Mesendoderm (in vitro differentiated cells): ENCODE measurements around the gene PTPN3.

Experiments
- DNase-seq: peaks from one replicate; pipeline ENCODE4 v3.0.0; 2013
- H2AK5ac ChIP-seq: 2 replicates; pipeline ENCODE4 v1.6.1; 2013; ENCODE audit warnings: low read length, inconsistent platforms
- H2BK120ac ChIP-seq: 2 replicates; pipeline ENCODE4 v1.6.1; 2013; ENCODE audit warnings: low read depth, mild to moderate bottlenecking, low read length, moderate library complexity, mixed read lengths
- H2BK15ac ChIP-seq: replicated peaks from 2 replicates; pipeline ENCODE4 v1.6.1; 2013; ENCODE audit warnings: low read depth, mild to moderate bottlenecking, moderate library complexity
- H2BK5ac ChIP-seq: 2 replicates; pipeline ENCODE4 v1.6.1; 2013; ENCODE audit warnings: low read length, inconsistent platforms
- H3K18ac ChIP-seq: 2 replicates; pipeline ENCODE4 v1.6.1; 2013; ENCODE audit warnings: mild to moderate bottlenecking, low read length, mixed read lengths
- H3K23ac ChIP-seq: one replicate; pipeline ENCODE4 v1.6.1; 2013; ENCODE audit warnings: low read length
- H3K27ac ChIP-seq: 2 replicates; pipeline ENCODE4 v1.5.1; 2013; ENCODE audit warnings: low read depth, mild to moderate bottlenecking, inconsistent platforms, low read length, moderate library complexity
- H3K27me3 ChIP-seq: 2 replicates; pipeline ENCODE4 v1.6.1; 2013; ENCODE audit warnings: low read length, control low read depth, mild to moderate bottlenecking, inconsistent platforms; ENCODE audit not compliant: insufficient read depth, poor library complexity
- H3K36me3 ChIP-seq: 2 replicates; pipeline ENCODE4 v1.6.1; 2013; ENCODE audit warnings: low read length, inconsistent platforms; ENCODE audit not compliant: control insufficient read depth, insufficient read depth
- H3K4ac ChIP-seq: one replicate; pipeline ENCODE4 v1.6.1; 2013; ENCODE audit warnings: low read depth, mild to moderate bottlenecking, low read length, moderate library complexity
- H3K4me1 ChIP-seq: 2 replicates; pipeline ENCODE4 v1.6.1; 2013; ENCODE audit warnings: low read depth, low read length, inconsistent platforms; ENCODE audit not compliant: control insufficient read depth
- H3K4me2 ChIP-seq: 2 replicates; pipeline ENCODE4 v1.6.1; 2013; ENCODE audit warnings: low read length
- H3K4me3 ChIP-seq: 2 replicates; pipeline ENCODE4 v1.5.1; 2013; ENCODE audit warnings: mild to moderate bottlenecking, low read length
- H3K56ac ChIP-seq: one replicate; pipeline ENCODE4 v1.6.1; 2013; ENCODE audit warnings: low read length
- H3K79me1 ChIP-seq: 2 replicates; pipeline ENCODE4 v1.6.1; 2013; ENCODE audit warnings: low read length, inconsistent platforms
- H3K79me2 ChIP-seq: 2 replicates; pipeline ENCODE4 v1.6.1; 2013; ENCODE audit warnings: mild to moderate bottlenecking, low read length; ENCODE audit not compliant: control insufficient read depth, insufficient read depth
- H3K9ac ChIP-seq: 2 replicates; pipeline ENCODE4 v1.6.1; 2013; ENCODE audit warnings: low read length, inconsistent platforms
- H4K5ac ChIP-seq: one replicate; pipeline ENCODE4 v1.6.1; 2013; ENCODE audit warnings: low read length
- H4K8ac ChIP-seq: one replicate; pipeline ENCODE4 v1.6.1; 2013; ENCODE audit warnings: low read depth, mild to moderate bottlenecking, control low read depth, low read length, moderate library complexity
- WGBS: extraction: QIAGEN DNeasy Blood & Tissue Kit; methylation state at CpG from one replicate; pipeline ENCODE4 v1.1.7; 2013; ENCODE audit warnings: low lambda C conversion rate, missing lambda C conversion rate; ENCODE audit not compliant: insufficient coverage; ENCODE audit errors: extremely low coverage; 5-methylcytosine and 5-hydroxymethylcytosine counted together

PTPN3 gene

DNA sequence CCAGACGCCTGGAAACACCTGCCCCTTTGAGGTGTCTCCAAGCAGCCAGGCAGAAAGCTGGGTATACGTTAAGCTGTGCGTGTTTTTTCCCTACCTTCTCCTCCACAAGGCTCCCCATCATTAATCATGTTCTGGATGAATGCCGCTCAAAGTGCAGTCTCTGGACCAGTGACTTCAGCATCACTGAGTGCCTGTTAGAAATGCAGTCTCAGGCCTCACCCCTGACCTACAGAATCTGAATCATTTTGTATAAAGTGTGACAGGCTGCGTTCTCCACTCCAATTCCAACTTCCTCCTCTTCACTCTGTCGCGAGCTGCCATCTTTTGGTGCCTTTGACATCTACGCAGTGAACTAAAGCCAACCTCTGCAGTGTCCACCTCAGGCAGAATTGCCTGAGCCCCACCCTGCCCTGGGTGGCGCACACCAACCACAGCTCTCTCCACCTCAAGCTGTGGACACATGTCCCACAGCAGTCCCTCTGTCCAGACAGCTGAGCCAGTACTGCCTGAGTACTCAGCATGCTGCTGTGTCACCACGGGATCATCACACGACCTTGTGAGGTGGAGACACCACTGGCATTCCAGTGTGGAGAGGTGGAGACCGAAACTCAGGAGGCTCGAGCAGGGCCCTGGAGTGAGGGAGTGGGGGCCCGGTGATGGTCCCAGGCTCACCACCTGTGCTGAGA, 14.2 kb downstream of the PTPN3 start:
- no peaks in the 10 kb centered on the region for H3K79me1 ChIP-seq
- H4K5ac ChIP-seq: no peak overlapping the region
- no peaks in the 10 kb centered on the region for H3K4me1 ChIP-seq
- WGBS: no CpG with 5 or more reads among the region's 14 CpGs
- H2BK5ac ChIP-seq: no peak overlapping the region
- no peak overlapping the region for H3K18ac ChIP-seq
- no peaks in the 10 kb centered on the region for H3K79me2 ChIP-seq
- no peak for DNase-seq
- no peak overlapping the region for H4K8ac ChIP-seq
- H3K4ac ChIP-seq: no peak overlapping the region
- no peak overlapping the region for H3K4me2 ChIP-seq
- H2BK120ac ChIP-seq: no peak overlapping the region
- H3K27ac ChIP-seq: no peak overlapping the region
- H3K36me3 ChIP-seq: no peaks in the 10 kb centered on the region
- H3K56ac ChIP-seq: no peak overlapping the region
- H2AK5ac ChIP-seq: no peak overlapping the region
- H2BK15ac ChIP-seq: no peak overlapping the region
- H3K27me3 ChIP-seq: no peaks in the 10 kb centered on the region
- H3K23ac ChIP-seq: no peak overlapping the region
- no peak overlapping the region for H3K9ac ChIP-seq
- H3K4me3 ChIP-seq: no peak overlapping the region

DNA sequence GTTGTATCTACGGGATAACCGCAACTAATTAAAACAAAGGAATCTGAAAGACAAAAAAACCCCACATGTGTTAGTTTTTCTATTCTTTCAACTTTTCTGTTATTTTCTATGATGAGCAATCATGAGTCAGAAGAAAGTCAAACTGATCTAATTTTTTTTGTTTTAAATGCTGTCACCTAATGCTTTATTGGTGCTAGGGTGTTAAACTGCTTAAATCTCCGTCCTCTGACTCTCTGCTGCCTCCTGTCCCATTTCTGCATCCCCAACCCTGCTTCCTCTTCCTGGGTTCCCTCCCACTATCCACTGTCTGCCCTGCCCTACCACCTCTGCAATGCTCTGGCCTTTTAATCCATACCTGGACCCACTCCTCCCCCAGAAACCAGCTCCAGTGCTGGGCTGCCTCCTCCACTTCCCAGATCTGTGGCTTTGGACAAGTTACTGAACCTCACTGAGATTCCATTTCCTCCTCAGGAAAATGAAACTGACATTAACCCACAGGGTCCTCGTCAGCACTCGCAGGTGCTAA, 15.7 kb downstream of the PTPN3 start:
- no peak overlapping the region for H2BK15ac ChIP-seq
- H3K27ac ChIP-seq: no peak overlapping the region
- no peak overlapping the region for H3K4me2 ChIP-seq
- H3K9ac ChIP-seq: no peak overlapping the region
- H2AK5ac ChIP-seq: no peak overlapping the region
- H4K5ac ChIP-seq: no peak overlapping the region
- H3K79me2 ChIP-seq: no peaks in the 10 kb centered on the region
- no peak overlapping the region for H3K4me3 ChIP-seq
- H3K18ac ChIP-seq: no peak overlapping the region
- no peak overlapping the region for H4K8ac ChIP-seq
- no CpG with 5 or more reads among the region's 5 CpGs for WGBS
- H3K4ac ChIP-seq: no peak overlapping the region
- H3K56ac ChIP-seq: no peak overlapping the region
- no peak overlapping the region for H3K23ac ChIP-seq
- no peaks in the 10 kb centered on the region for H3K4me1 ChIP-seq
- H2BK120ac ChIP-seq: no peak overlapping the region
- H3K36me3 ChIP-seq: no peaks in the 10 kb centered on the region
- H2BK5ac ChIP-seq: no peak overlapping the region
- no peaks in the 10 kb centered on the region for H3K79me1 ChIP-seq
- DNase-seq: no peak
- H3K27me3 ChIP-seq: no peaks in the 10 kb centered on the region

DNA sequence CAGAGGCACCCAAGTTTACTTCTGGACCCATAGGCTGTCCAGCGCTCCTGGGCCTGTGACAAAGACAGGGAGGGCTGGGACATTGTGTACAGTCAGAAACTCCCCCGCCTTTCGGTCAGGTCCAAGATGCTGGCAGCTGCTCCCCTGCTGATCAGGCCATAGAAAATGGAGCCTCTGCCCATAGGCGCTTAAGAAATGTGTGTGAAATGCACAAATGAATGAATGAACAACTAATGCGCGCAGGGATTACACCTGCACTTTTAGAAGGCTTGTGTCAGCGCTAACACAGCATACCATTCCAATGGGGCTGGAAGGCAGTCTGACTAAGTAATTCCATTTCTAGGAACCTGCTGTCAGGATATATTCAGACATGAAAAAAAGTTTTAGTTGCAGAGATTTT, 16.3 kb downstream of the PTPN3 start:
- Histone ChIP-seq H3K27me3 (no peaks in the 10 kb centered on the region), H3K4ac (no peak overlapping the region), H3K23ac (no peak overlapping the region), H2BK15ac (no peak overlapping the region), H3K56ac (no peak overlapping the region), H4K5ac (no peak overlapping the region), H3K9ac (no peak overlapping the region), H3K4me2 (no peak overlapping the region), H2BK5ac (no peak overlapping the region), H2AK5ac (no peak overlapping the region), H3K79me1 (no peaks in the 10 kb centered on the region), H4K8ac (no peak overlapping the region), H3K79me2 (no peaks in the 10 kb centered on the region), H2BK120ac (no peak overlapping the region), H3K18ac (no peak overlapping the region), H3K36me3 (no peaks in the 10 kb centered on the region), H3K27ac (no peak overlapping the region), H3K4me1 (no peaks in the 10 kb centered on the region), H3K4me3 (no peak overlapping the region)
- WGBS: no CpG with 5 or more reads among the region's 7 CpGs
- DNase-seq: no peak

DNA sequence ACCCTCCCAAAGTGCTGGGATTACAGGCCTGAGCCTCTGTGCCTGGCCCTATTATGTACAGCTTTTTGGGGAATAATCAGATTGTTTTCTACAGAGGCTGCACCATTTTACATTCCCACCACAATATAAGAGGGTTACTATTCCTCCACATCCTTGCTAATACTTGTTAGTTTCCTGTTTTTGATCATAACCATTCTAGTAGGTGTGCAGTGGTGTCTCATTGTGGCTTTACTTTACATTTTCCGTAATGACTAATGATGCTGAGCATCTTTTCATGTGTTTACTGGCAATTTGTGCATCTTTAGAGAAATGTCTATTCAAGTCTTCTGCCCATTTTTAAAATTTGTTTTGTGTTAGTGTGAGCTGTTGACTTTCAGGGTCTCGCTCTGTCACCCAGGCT, 18.3 kb downstream of the PTPN3 start:
- H3K23ac ChIP-seq: no peak overlapping the region
- no peaks in the 10 kb centered on the region for H3K36me3 ChIP-seq
- no peak overlapping the region for H3K9ac ChIP-seq
- H3K27ac ChIP-seq: no peak overlapping the region
- H2AK5ac ChIP-seq: no peak overlapping the region
- no CpG with 5 or more reads among the region's 2 CpGs for WGBS
- no peak overlapping the region for H3K18ac ChIP-seq
- no peak overlapping the region for H4K8ac ChIP-seq
- no peak overlapping the region for H3K4me2 ChIP-seq
- H3K79me2 ChIP-seq: no peaks in the 10 kb centered on the region
- no peaks in the 10 kb centered on the region for H3K4me1 ChIP-seq
- H2BK15ac ChIP-seq: no peak overlapping the region
- no peak overlapping the region for H3K56ac ChIP-seq
- H3K79me1 ChIP-seq: no peaks in the 10 kb centered on the region
- H3K4me3 ChIP-seq: no peak overlapping the region
- H3K4ac ChIP-seq: no peak overlapping the region
- H2BK120ac ChIP-seq: no peak overlapping the region
- H4K5ac ChIP-seq: no peak overlapping the region
- H3K27me3 ChIP-seq: no peaks in the 10 kb centered on the region
- DNase-seq: no peak
- H2BK5ac ChIP-seq: no peak overlapping the region

DNA sequence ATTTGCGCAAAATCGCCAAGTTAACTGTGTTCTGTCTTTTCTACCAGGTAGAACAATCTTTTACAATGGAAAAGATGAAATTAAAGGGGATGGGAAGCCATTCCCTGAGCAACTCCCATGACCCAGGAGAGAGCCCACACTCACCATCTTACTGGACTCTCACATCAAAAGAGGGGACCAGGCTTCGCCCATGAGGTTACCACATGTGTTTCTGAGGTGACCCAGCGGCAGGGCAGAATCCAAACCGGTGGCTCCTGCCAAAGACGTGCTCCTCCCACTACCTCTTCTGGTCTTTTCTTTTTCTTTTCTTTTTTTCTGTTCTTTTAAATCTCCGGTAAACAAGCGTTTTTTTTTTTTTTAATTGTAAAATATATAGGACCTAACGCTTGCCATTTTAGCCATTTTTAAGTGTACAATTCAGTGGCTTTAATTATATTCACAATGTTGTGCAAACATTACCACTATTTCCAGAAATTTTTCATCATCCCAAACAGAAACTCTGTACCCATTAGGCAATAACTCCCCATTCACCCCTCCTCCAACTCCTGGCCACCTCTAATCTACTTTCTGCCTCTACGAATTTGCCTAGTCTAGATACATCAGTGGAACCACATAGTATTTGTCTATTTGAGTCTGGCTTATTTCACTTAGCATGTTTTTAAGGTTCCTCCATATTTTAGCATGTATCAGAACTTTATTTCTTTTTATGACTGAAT, 19.3 kb downstream of the PTPN3 start:
- Histone ChIP-seq H3K79me2 (no peaks in the 10 kb centered on the region), H3K9ac (no peak overlapping the region), H2BK15ac (no peak overlapping the region), H3K27ac (no peak overlapping the region), H4K8ac (no peak overlapping the region), H3K27me3 (no peaks in the 10 kb centered on the region), H3K4me2 (no peak overlapping the region), H3K4me1 (no peaks in the 10 kb centered on the region), H3K4ac (no peak overlapping the region), H2BK120ac (no peak overlapping the region), H3K23ac (no peak overlapping the region), H3K18ac (no peak overlapping the region), H3K4me3 (no peak overlapping the region), H3K79me1 (no peaks in the 10 kb centered on the region), H2BK5ac (no peak overlapping the region), H3K36me3 (no peaks in the 10 kb centered on the region), H3K56ac (no peak overlapping the region), H2AK5ac (no peak overlapping the region), H4K5ac (no peak overlapping the region)
- no CpG with 5 or more reads among the region's 10 CpGs for WGBS
- no peak for DNase-seq
